IMR-90 (cell line): ENCODE measurements around the gene FAM117B. TPM values are rescaled to one million over a fixed set of nuclear protein-coding genes. Genes with fewer than 3 reads are reported as not detected.

Source experiments
- ATAC-seq: fragments of 200-7000 bp; cut with Tn5 transposase; 2 replicates; pipeline ENCODE4 v1.9.1; 2020; ENCODE audit warnings: low read depth, mild to moderate bottlenecking, moderate library complexity
- BruUV-seq: library from RNA; stranded (reverse); fragments of 400-500 nt; replicated peaks from 2 replicates; lab custom pipeline; 2021; lab: Mats Ljungman, UMichigan
- CTCF ChIA-PET: fragments of 300-600 bp; formaldehyde crosslinking; extraction: SDS; loops from one replicate; lab custom pipeline; 2021; ENCODE audit warnings: antibody characterized with exemption; lab: Yijun Ruan, JAX
- POLR2A ChIA-PET: fragments of 300-600 bp; sonication (Branson Sonifier 250); formaldehyde crosslinking; loops from one replicate; lab custom pipeline; 2022; ENCODE audit warnings: antibody characterized with exemption; ENCODE audit not compliant: unreplicated experiment; lab: Charles Lee
- DNase-seq: peaks from one replicate; pipeline ENCODE4 v3.0.0; 2013
- H2AFZ ChIP-seq: replicated peaks from 2 replicates; pipeline ENCODE3; 2013; ENCODE audit warnings: low read length, mild to moderate bottlenecking; ENCODE audit not compliant: poor library complexity
- H2AK5ac ChIP-seq: 2 replicates; pipeline ENCODE4 v1.6.1; 2013; ENCODE audit warnings: low read depth, low read length, inconsistent platforms
- H2AK9ac ChIP-seq: replicated peaks from 2 replicates; pipeline ENCODE3; 2013; ENCODE audit warnings: mild to moderate bottlenecking, low read depth, low read length, moderate library complexity; ENCODE audit not compliant: poor library complexity
- H2BK120ac ChIP-seq: 2 replicates; pipeline ENCODE4 v1.6.1; 2013; ENCODE audit warnings: low read depth, low read length, inconsistent platforms
- H2BK15ac ChIP-seq: 3 replicates; pipeline ENCODE4 v1.6.1; 2013; ENCODE audit warnings: low read depth, low read length, inconsistent platforms
- H2BK20ac ChIP-seq: 2 replicates; pipeline ENCODE4 v1.6.1; 2013; ENCODE audit warnings: low read depth, mild to moderate bottlenecking, inconsistent platforms, low read length, moderate library complexity
- H2BK5ac ChIP-seq: 2 replicates; pipeline ENCODE4 v1.6.1; 2013; ENCODE audit warnings: mild to moderate bottlenecking, low read depth, low read length, inconsistent platforms; ENCODE audit not compliant: poor library complexity, severe bottlenecking
- H3K14ac ChIP-seq: replicated peaks from 2 replicates; pipeline ENCODE4 v1.6.1; 2013; ENCODE audit warnings: low read depth, low read length, inconsistent platforms
- H3K18ac ChIP-seq: 2 replicates; pipeline ENCODE4 v1.6.1; 2013; ENCODE audit warnings: low read depth, low read length, control low read depth
- H3K23ac ChIP-seq: 2 replicates; pipeline ENCODE4 v1.6.1; 2013; ENCODE audit warnings: low read depth, low read length, inconsistent platforms
- H3K27ac ChIP-seq: 2 replicates; pipeline ENCODE4 v1.5.1; 2013; ENCODE audit warnings: mild to moderate bottlenecking, control low read depth, low read length; ENCODE audit not compliant: insufficient read depth
- H3K27me3 ChIP-seq: 2 replicates; pipeline ENCODE4 v1.6.1; 2013; ENCODE audit warnings: low read length; ENCODE audit not compliant: control insufficient read depth, insufficient read depth
- H3K36me3 ChIP-seq: 2 replicates; pipeline ENCODE4 v1.6.1; 2013; ENCODE audit warnings: low read length, mixed read lengths; ENCODE audit not compliant: control insufficient read depth, insufficient read depth
- H3K4ac ChIP-seq: 2 replicates; pipeline ENCODE4 v1.6.1; 2013; ENCODE audit warnings: low read depth, low read length, inconsistent platforms
- H3K4me1 ChIP-seq: 2 replicates; pipeline ENCODE4 v1.6.1; 2013; ENCODE audit warnings: low read length, mixed read lengths; ENCODE audit not compliant: control insufficient read depth, insufficient read depth
- H3K4me2 ChIP-seq: 2 replicates; pipeline ENCODE4 v1.6.1; 2013; ENCODE audit warnings: low read depth, mild to moderate bottlenecking, control low read depth, low read length, moderate library complexity
- H3K4me3 ChIP-seq: 2 replicates; pipeline ENCODE4 v1.5.1; 2013; ENCODE audit warnings: low read depth, mild to moderate bottlenecking, control low read depth, low read length, moderate library complexity; ENCODE audit not compliant: insufficient read depth
- H3K56ac ChIP-seq: 2 replicates; pipeline ENCODE4 v1.6.1; 2013; ENCODE audit warnings: low read length, inconsistent platforms; ENCODE audit not compliant: insufficient read depth; ENCODE audit errors: extremely low read depth
- H3K79me1 ChIP-seq, 2 experiments: 2 replicates each; pipeline ENCODE4 v1.6.1; 2013; ENCODE audit warnings: low read length in 2 of 2, inconsistent platforms in 1 of 2, low read depth in 1 of 2
- H3K9ac ChIP-seq: 2 replicates; pipeline ENCODE4 v1.6.1; 2013; ENCODE audit warnings: low read depth, low read length, control low read depth
- H3K9me1 ChIP-seq: 2 replicates; pipeline ENCODE4 v1.6.1; 2013; ENCODE audit warnings: low read length, inconsistent platforms; ENCODE audit not compliant: insufficient read depth
- H3K9me3 ChIP-seq: 2 replicates; pipeline ENCODE4 v1.6.1; 2013; ENCODE audit warnings: low read length; ENCODE audit not compliant: control insufficient read depth, insufficient read depth
- H4K20me1 ChIP-seq: 2 replicates; pipeline ENCODE4 v1.6.1; 2013; ENCODE audit warnings: low read length, inconsistent platforms; ENCODE audit not compliant: insufficient read depth
- H4K5ac ChIP-seq: 2 replicates; pipeline ENCODE4 v1.6.1; 2013; ENCODE audit warnings: mild to moderate bottlenecking, low read depth, low read length, control low read depth
- H4K8ac ChIP-seq, 2 experiments: 2 replicates each; pipeline ENCODE4 v1.6.1; 2013; ENCODE audit warnings: low read depth in 2 of 2, low read length in 2 of 2, control low read depth in 1 of 2, inconsistent platforms in 1 of 2
- H4K91ac ChIP-seq: 2 replicates; pipeline ENCODE4 v1.6.1; 2013; ENCODE audit warnings: low read depth, low read length, inconsistent platforms; ENCODE audit not compliant: insufficient read depth
- BHLHE40 ChIP-seq: fragments of 150-350 bp; IDR thresholded peaks from 2 replicates; pipeline ENCODE4 v1.6.1; 2016; ENCODE audit warnings: mild to moderate bottlenecking, low read depth, low read length
- CEBPB ChIP-seq: IDR thresholded peaks from 2 replicates; pipeline ENCODE4 v1.6.1; 2012; ENCODE audit warnings: low read depth, low read length, improper control_type of control experiment
- CHD1 ChIP-seq: IDR thresholded peaks from 2 replicates; pipeline ENCODE4 v1.6.1; 2012; ENCODE audit warnings: low read depth, low read length, improper control_type of control experiment
- FOS ChIP-seq: fragments of 150-350 bp; IDR thresholded peaks from 2 replicates; pipeline ENCODE4 v1.6.1; 2016; ENCODE audit warnings: low read depth, low read length
- MAFK ChIP-seq: IDR thresholded peaks from 2 replicates; pipeline ENCODE4 v1.6.1; 2012; ENCODE audit warnings: low read depth, low read length, improper control_type of control experiment
- RCOR1 ChIP-seq: IDR thresholded peaks from 2 replicates; pipeline ENCODE4 v1.6.1; 2012; ENCODE audit warnings: mild to moderate bottlenecking, low read length, improper control_type of control experiment; ENCODE audit not compliant: insufficient replicate concordance
- whole genome bisulfite sequencing, 2 experiments: methylation state at CpG; one replicate each; pipeline versions ENCODE4 v1.1.5 to v1.1.7; 2013; ENCODE audit warnings: missing lambda C conversion rate in 2 of 2; ENCODE audit not compliant: insufficient read length in 1 of 2; ENCODE audit errors: extremely low coverage in 2 of 2; 5-methylcytosine and 5-hydroxymethylcytosine counted together
- dilution Hi-C: fragments of 300-500 bp; cut with HindIII; formaldehyde crosslinking; loops from one replicate; pipeline ENCODE4 v1.14.3; 2018; ENCODE audit warnings: low sequenced_read_pairs; ENCODE audit not compliant: unreplicated experiment
- in situ Hi-C: fragments of 300-500 bp; cut with MboI; formaldehyde crosslinking; loops from 3 replicates; pipeline ENCODE4 v1.14.3; 2019; ENCODE audit warnings: low sequenced_read_pairs, inconsistent platforms, mixed read lengths
- intact Hi-C: fragments of 100-400 bp; cut with micrococcal nuclease; formaldehyde crosslinking; loops from 2 replicates; pipeline ENCODE4 v1.10.0; 2022
- polyA plus RNA-seq, 3 experiments: library from polyadenylated mRNA; depleted of rRNA; stranded (reverse); fragments of >200 nt; gene quantifications; 2 replicates each; pipeline ENCODE4 v1.2.3, GENCODE V29; 2012; ENCODE audit warnings: low replicate concordance in 1 of 3
- total RNA-seq: library from RNA; depleted of rRNA; stranded (reverse); fragments of >200 nt; gene quantifications from 2 replicates; pipeline ENCODE4 v1.2.3, GENCODE V29; 2012

FAM117B gene
- total and polyA plus RNA-seq, 2 of the 4 experiments (the other 2 are of a cell fraction), result 0.54 to 0.79 TPM

- peak overlapping the region; percentile 22; the same call in 1 of the 2 replicates for H2BK120ac ChIP-seq
- intact Hi-C loops, result no loop called here
- peak overlapping the region; percentile 7 for H2AFZ ChIP-seq
- ChIA-PET POLR2A (no interaction called here), CTCF (no interaction called here)
- H2BK15ac ChIP-seq, result no peak overlapping the region
- no peak overlapping the region for H3K56ac ChIP-seq
- no peaks in the 10 kb centered on the region for H3K9me3 ChIP-seq
- H3K14ac ChIP-seq, result no peak overlapping the region
- peak overlapping the region; percentile 9; the same call in 1 of the 2 replicates for H2AK5ac ChIP-seq
- peaks cover 5% of the 10 kb centered on the region for H3K4me1 ChIP-seq
- BruUV-seq, result no TSS peak
- H4K91ac ChIP-seq, result 0 out of 2 replicates have a peak overlapping the region, but pooled peaks have one; percentile 16
- H3K27ac ChIP-seq, result peak overlapping the region; percentile 30; the same call in 1 of the 2 replicates
- 0 out of 4 replicates have a peak overlapping the region, but pooled peaks of 1 of the 2 experiments have one; percentile 20 for H4K8ac ChIP-seq
- peak overlapping the region; percentile 12; the same call in 1 of the 2 replicates for H3K4ac ChIP-seq
- H3K36me3 ChIP-seq, result no peaks in the 10 kb centered on the region; the same call in 1 of the 2 replicates
- dilution Hi-C loops, result no loop called here
- peak overlapping the region; percentile 1; the same call in 1 of the 2 replicates for H3K4me2 ChIP-seq
- H4K20me1 ChIP-seq, result no peaks in the 10 kb centered on the region
- H3K9ac ChIP-seq, result no peak overlapping the region
- H2BK5ac ChIP-seq, result peak overlapping the region; percentile 86
- H3K23ac ChIP-seq, result peak overlapping the region; percentile 10; the same call in 1 of the 2 replicates
- no peak for TF ChIP-seq RCOR1
- no peak for TF ChIP-seq MAFK
- TF ChIP-seq CHD1, result no peak
- TF ChIP-seq BHLHE40, result peak; percentile 34; the same call in 1 of the 2 replicates
- TF ChIP-seq FOS, result 0 out of 2 replicates have a peak, but pooled peaks have one; percentile 15
- peak; percentile 94 for TF ChIP-seq CEBPB
- H2AK9ac ChIP-seq, result no peak overlapping the region
- H3K27me3 ChIP-seq, result no peaks in the 10 kb centered on the region
- DNase-seq, result peak; percentile 79
- peak overlapping the region; percentile 53; the same call in 1 of the 2 replicates for H2BK20ac ChIP-seq
- WGBS, 2 experiments, result 100% methylated on average over 1 of the region's 9 CpGs; no CpG with 5 or more reads in 1 of the 2 experiments
- ATAC-seq, result peak; percentile 85
- no peak overlapping the region for H4K5ac ChIP-seq
- peaks cover 0 to 3% of the 10 kb centered on the region in 2 experiments; a peak in 1 of 4 replicates for H3K79me1 ChIP-seq
- in situ Hi-C loops, result no loop called here
- H3K18ac ChIP-seq, result peak overlapping the region; percentile 7; the same call in 1 of the 2 replicates
- peaks cover 3% of the 10 kb centered on the region; the same call in 1 of the 2 replicates for H3K9me1 ChIP-seq
- H3K4me3 ChIP-seq, result no peak overlapping the region
Observed at GRCh38 chr2:202695166-202695565, 60.4 kb downstream of the FAM117B start.
